OCI-LY7 (cell line): ENCODE data around the gene CARM1. TPM values are rescaled to one million over a fixed set of nuclear protein-coding genes. Genes with fewer than 3 reads are reported as not detected.
A peak's percentile ranks its signal among the peaks of the same experiment; 100 is the strongest.
"Not testable (repeated sequence)": the region's sequence is repeated elsewhere in the genome, so short reads cannot be mapped to it uniquely, and the experiment has no call there.

Experiments used
- BruUV-seq: library from RNA; stranded (reverse); fragments of 400-500 nt; replicated peaks from 2 replicates; lab custom pipeline; 2021; lab: Mats Ljungman, UMichigan
- CTCF ChIA-PET: fragments of 300-600 bp; sonication (Branson Sonifier 250); formaldehyde crosslinking; loops from one replicate; lab custom pipeline; 2022; ENCODE audit warnings: antibody characterized with exemption; ENCODE audit not compliant: unreplicated experiment; lab: Charles Lee
- POLR2A ChIA-PET: fragments of 300-600 bp; sonication (Branson Sonifier 250); formaldehyde crosslinking; loops from one replicate; lab custom pipeline; 2022; ENCODE audit warnings: antibody characterized with exemption; lab: Charles Lee
- DNase-seq: peaks from one replicate; pipeline ENCODE4 v3.0.0-alpha.2; 2015; ENCODE audit warnings: low spot score
- H2AFZ ChIP-seq: fragments of 200-600 bp; sonication (generic), shearing (Covaris generic); 2 replicates; pipeline ENCODE4 v1.6.1; 2014; ENCODE audit warnings: mild to moderate bottlenecking, antibody characterized with exemption, low read length, moderate library complexity
- H3K27ac ChIP-seq: fragments of 200-600 bp; sonication (generic); 2 replicates; pipeline ENCODE4 v1.5.1; 2014; ENCODE audit warnings: mixed run types, low read depth, mild to moderate bottlenecking, moderate library complexity, low read length, inconsistent platforms; ENCODE audit not compliant: poor library complexity, severe bottlenecking
- H3K36me3 ChIP-seq: fragments of 200-600 bp; sonication (generic); 2 replicates; pipeline ENCODE4 v1.6.1; 2014; ENCODE audit warnings: mild to moderate bottlenecking, antibody characterized with exemption, low read length, moderate library complexity, mixed read lengths; ENCODE audit not compliant: insufficient read depth
- H3K4me1 ChIP-seq: fragments of 200-600 bp; sonication (generic); 2 replicates; pipeline ENCODE4 v1.5.1; 2014; ENCODE audit warnings: mild to moderate bottlenecking, low read length; ENCODE audit not compliant: insufficient read depth, poor library complexity, severe bottlenecking
- H3K4me2 ChIP-seq: fragments of 200-600 bp; sonication (generic); 2 replicates; pipeline ENCODE4 v1.6.1; 2014; ENCODE audit warnings: mild to moderate bottlenecking, low read length
- H3K4me3 ChIP-seq: fragments of 200-600 bp; sonication (generic); 2 replicates; pipeline ENCODE4 v1.5.1; 2014; ENCODE audit warnings: mild to moderate bottlenecking, low read depth, low read length; ENCODE audit not compliant: poor library complexity, severe bottlenecking
- H3K79me2 ChIP-seq: fragments of 200-600 bp; sonication (generic); 2 replicates; pipeline ENCODE4 v1.6.1; 2016; ENCODE audit warnings: low read depth, mild to moderate bottlenecking, low read length, moderate library complexity, mixed read lengths; ENCODE audit not compliant: insufficient read depth
- H3K9me2 ChIP-seq: fragments of 200-600 bp; sonication (generic); 2 replicates; pipeline ENCODE4 v1.6.1; 2016; ENCODE audit warnings: mild to moderate bottlenecking, low read length, mixed read lengths; ENCODE audit not compliant: insufficient read depth
- H3K9me3 ChIP-seq: fragments of 200-600 bp; sonication (generic); 2 replicates; pipeline ENCODE4 v1.6.1; 2014; ENCODE audit warnings: mild to moderate bottlenecking, mixed run types, low read length, mixed read lengths
- H4K20me1 ChIP-seq: fragments of 200-600 bp; sonication (generic); 2 replicates; pipeline ENCODE4 v1.6.1; 2014; ENCODE audit warnings: mild to moderate bottlenecking, antibody characterized with exemption, low read length, moderate library complexity, mixed read lengths; ENCODE audit not compliant: insufficient read depth
- CTCF ChIP-seq: fragments of 200-600 bp; sonication (generic); conservative IDR thresholded peaks from 2 replicates; pipeline ENCODE4 v1.5.1; 2014; ENCODE audit warnings: mild to moderate bottlenecking, antibody characterized with exemption, low read length, moderate library complexity, mixed read lengths
- EZH2phosphoT487 ChIP-seq: fragments of 200-600 bp; sonication (generic); IDR thresholded peaks from 2 replicates; pipeline ENCODE4 v1.6.1; 2018; ENCODE audit warnings: low read depth, borderline replicate concordance, mild to moderate bottlenecking, mixed run types, antibody characterized with exemption, low read length, moderate library complexity, mixed read lengths
- intact Hi-C: fragments of 100-400 bp; cut with micrococcal nuclease; formaldehyde crosslinking; loops from one replicate; pipeline ENCODE4 v1.10.0; 2022; ENCODE audit not compliant: unreplicated experiment
- total RNA-seq, 2 experiments: library from RNA; depleted of rRNA in 1 of 2; stranded (reverse); fragments of >200 nt in 1 of 2; shearing (Covaris generic) in 1 of 2; gene quantifications; 2 replicates each; pipeline ENCODE4 v1.2.3, GENCODE V29; 2014 to 2022

CARM1 gene
- total RNA-seq, 2 experiments from 2014 or later: 41.2 to 107 TPM

DNA sequence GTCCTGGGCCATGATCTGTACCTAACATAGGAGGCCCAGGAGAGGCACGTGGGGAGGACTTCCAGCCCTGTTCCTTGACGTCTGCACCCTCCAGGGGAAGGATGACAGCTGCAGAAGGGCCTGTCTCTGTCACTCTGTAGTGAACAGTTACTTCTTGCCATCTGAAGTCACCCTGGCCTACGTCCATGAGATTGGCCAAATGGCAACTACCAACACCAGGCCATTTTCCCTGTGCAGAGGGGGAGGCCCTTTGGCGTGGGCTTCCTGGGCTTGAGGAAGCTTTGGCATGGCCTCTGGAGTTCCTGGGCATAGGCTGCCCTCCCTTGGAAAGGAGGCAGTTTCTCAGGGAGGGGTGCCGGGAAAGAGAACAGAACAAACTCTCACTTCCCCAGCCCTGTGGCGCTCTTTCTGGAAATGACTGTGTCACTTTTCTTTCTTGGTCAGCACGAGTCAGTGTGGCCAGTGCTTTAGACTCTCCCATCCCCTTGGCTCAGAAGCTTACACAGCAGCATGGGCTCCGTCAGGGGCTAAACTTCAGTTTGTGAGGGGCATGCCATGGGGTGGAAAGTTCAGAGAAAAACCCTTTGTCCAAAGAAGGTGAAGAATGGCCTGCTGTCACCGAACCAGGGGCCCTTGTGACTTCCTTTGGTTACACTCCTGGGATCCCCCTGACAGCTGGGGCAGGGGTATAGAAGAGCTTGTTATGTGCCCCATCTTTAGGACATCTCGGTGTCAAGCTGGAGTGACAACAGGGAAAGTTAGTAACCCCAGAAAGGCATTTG is 5.3 kb downstream of the CARM1 start:
- no TSS peak for BruUV-seq
- Histone ChIP-seq H3K36me3 (peaks cover 32% of the 10 kb centered on the region), H3K9me2 (no peaks in the 10 kb centered on the region), H3K79me2 (peaks cover 99% of the 10 kb centered on the region), H3K27ac (peak overlapping the region; percentile 45), H3K9me3 (no peaks in the 10 kb centered on the region), H3K4me1 (peaks cover 68% of the 10 kb centered on the region), H4K20me1 (no peaks in the 10 kb centered on the region), H3K4me3 (no peak overlapping the region), H3K4me2 (peak overlapping the region; percentile 17), H2AFZ (no peak overlapping the region)
- POLR2A ChIA-PET: interaction anchor here (1.8 to 3.1 kb wide), 2 partner anchors 11 to 14 kb away, joined by 5 to 19 read pairs; no protein-coding TSS in a partner anchor
- TF ChIP-seq EZH2phosphoT487: no peak
- TF ChIP-seq CTCF: no peak
- CTCF ChIA-PET: no interaction called here
- DNase-seq: no peak
- intact Hi-C loops: loop anchor here (10.0 kb wide), 1 partner anchor 312 kb away; the partner anchor contains the start of genes CDKN2D and KRI1

GRCh38 chr19:10877608-10878007 is 6.3 kb downstream of the CARM1 start:
- CTCF ChIA-PET, H4K20me1 ChIP-seq, DNase-seq, H3K9me3 ChIP-seq, BruUV-seq, H3K9me2 ChIP-seq, H2AFZ ChIP-seq: not testable (repeated sequence)
- peak overlapping the region; percentile 90 for H3K27ac ChIP-seq
- H3K36me3 ChIP-seq: peaks cover 39% of the 10 kb centered on the region
- peak overlapping the region; percentile 86 for H3K4me2 ChIP-seq
- peaks cover 68% of the 10 kb centered on the region for H3K4me1 ChIP-seq
- H3K79me2 ChIP-seq: peaks cover 100% of the 10 kb centered on the region
- peak overlapping the region; percentile 66 for H3K4me3 ChIP-seq
- intact Hi-C loops: loop anchor here (10.0 kb wide), 1 partner anchor 313 kb away; the partner anchor contains the start of genes CDKN2D and KRI1
- POLR2A ChIA-PET: interaction anchor here (0.8 to 3.1 kb wide), 4 partner anchors 10 to 94 kb away, joined by 3 to 19 read pairs (median 4); partner anchors contain the start of gene TMED1

GRCh38 chr19:10878253-10878652 is 6.9 kb downstream of the CARM1 start:
- intact Hi-C loops: loop anchor here (10.0 kb wide), 1 partner anchor 313 kb away; the partner anchor contains the start of genes CDKN2D and KRI1
- Histone ChIP-seq H3K79me2 (peaks cover 100% of the 10 kb centered on the region), H3K9me2 (no peaks in the 10 kb centered on the region), H2AFZ (no peak overlapping the region; the same call in 1 of the 2 replicates), H3K9me3 (no peaks in the 10 kb centered on the region), H3K4me2 (peak overlapping the region; percentile 86), H3K4me1 (peaks cover 62% of the 10 kb centered on the region), H3K27ac (peak overlapping the region; percentile 90), H3K36me3 (peaks cover 45% of the 10 kb centered on the region), H4K20me1 (no peaks in the 10 kb centered on the region), H3K4me3 (peak overlapping the region; percentile 66)
- ChIA-PET CTCF (no interaction called here), POLR2A (interaction anchor here (0.8 to 3.1 kb wide), 3 partner anchors 10 to 93 kb away, joined by 3 to 19 read pairs (median 3); partner anchors contain the start of gene TMED1)
- BruUV-seq: TSS peak; percentile 82
- TF ChIP-seq EZH2phosphoT487 (no peak), CTCF (no peak)
- peak; percentile 50 for DNase-seq
